Parathyroid adenoma (tissue), 2 donors: ENCODE measurements around the gene SSX2IP.

Experiments used
- H2AFZ ChIP-seq: fragments of 300-600 bp; sonication (generic); one replicate; pipeline ENCODE4 v1.7.0; 2017; ENCODE audit warnings: antibody characterized with exemption, mild to moderate bottlenecking
- H3K27ac ChIP-seq: fragments of 300-600 bp; sonication (generic); one replicate; pipeline ENCODE4 v1.7.0; 2017
- H3K27me3 ChIP-seq: fragments of 300-600 bp; sonication (generic); one replicate; pipeline ENCODE4 v1.7.0; 2017; ENCODE audit warnings: low read length; ENCODE audit not compliant: control insufficient read depth, insufficient read depth
- H3K36me3 ChIP-seq: fragments of 300-600 bp; sonication (generic); one replicate; pipeline ENCODE4 v1.7.0; 2017; ENCODE audit warnings: low read length; ENCODE audit not compliant: control insufficient read depth, insufficient read depth
- H3K4me1 ChIP-seq: fragments of 300-600 bp; sonication (generic); one replicate; pipeline ENCODE4 v1.7.0; 2017; ENCODE audit warnings: control low read depth
- H3K4me2 ChIP-seq: fragments of 300-600 bp; sonication (generic); one replicate; pipeline ENCODE4 v1.7.0; 2017; ENCODE audit warnings: low read length
- H3K4me3 ChIP-seq: fragments of 300-600 bp; sonication (generic); one replicate; pipeline ENCODE4 v1.7.0; 2017; ENCODE audit warnings: low read depth, low read length
- H3K79me2 ChIP-seq: fragments of 300-600 bp; sonication (generic); one replicate; pipeline ENCODE4 v1.7.0; 2017; ENCODE audit warnings: control low read depth
- H3K9ac ChIP-seq: fragments of 300-600 bp; sonication (generic); one replicate; pipeline ENCODE4 v1.7.0; 2017; ENCODE audit warnings: mild to moderate bottlenecking
- H3K9me3 ChIP-seq: fragments of 300-600 bp; sonication (generic); one replicate; pipeline ENCODE4 v1.7.0; 2017; ENCODE audit warnings: low read length; ENCODE audit not compliant: control insufficient read depth
- TF ChIP-seq, protein P1 (sequence below): fragments of 300-600 bp; sonication (generic); IDR thresholded peaks from one replicate; pipeline ENCODE4 v1.7.0; 2017; ENCODE audit warnings: antibody characterized with exemption, mild to moderate bottlenecking
- donor health status: primary hyperparathyroidism.

SSX2IP gene, protein sequence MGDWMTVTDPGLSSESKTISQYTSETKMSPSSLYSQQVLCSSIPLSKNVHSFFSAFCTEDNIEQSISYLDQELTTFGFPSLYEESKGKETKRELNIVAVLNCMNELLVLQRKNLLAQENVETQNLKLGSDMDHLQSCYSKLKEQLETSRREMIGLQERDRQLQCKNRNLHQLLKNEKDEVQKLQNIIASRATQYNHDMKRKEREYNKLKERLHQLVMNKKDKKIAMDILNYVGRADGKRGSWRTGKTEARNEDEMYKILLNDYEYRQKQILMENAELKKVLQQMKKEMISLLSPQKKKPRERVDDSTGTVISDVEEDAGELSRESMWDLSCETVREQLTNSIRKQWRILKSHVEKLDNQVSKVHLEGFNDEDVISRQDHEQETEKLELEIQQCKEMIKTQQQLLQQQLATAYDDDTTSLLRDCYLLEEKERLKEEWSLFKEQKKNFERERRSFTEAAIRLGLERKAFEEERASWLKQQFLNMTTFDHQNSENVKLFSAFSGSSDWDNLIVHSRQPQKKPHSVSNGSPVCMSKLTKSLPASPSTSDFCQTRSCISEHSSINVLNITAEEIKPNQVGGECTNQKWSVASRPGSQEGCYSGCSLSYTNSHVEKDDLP

DNA sequence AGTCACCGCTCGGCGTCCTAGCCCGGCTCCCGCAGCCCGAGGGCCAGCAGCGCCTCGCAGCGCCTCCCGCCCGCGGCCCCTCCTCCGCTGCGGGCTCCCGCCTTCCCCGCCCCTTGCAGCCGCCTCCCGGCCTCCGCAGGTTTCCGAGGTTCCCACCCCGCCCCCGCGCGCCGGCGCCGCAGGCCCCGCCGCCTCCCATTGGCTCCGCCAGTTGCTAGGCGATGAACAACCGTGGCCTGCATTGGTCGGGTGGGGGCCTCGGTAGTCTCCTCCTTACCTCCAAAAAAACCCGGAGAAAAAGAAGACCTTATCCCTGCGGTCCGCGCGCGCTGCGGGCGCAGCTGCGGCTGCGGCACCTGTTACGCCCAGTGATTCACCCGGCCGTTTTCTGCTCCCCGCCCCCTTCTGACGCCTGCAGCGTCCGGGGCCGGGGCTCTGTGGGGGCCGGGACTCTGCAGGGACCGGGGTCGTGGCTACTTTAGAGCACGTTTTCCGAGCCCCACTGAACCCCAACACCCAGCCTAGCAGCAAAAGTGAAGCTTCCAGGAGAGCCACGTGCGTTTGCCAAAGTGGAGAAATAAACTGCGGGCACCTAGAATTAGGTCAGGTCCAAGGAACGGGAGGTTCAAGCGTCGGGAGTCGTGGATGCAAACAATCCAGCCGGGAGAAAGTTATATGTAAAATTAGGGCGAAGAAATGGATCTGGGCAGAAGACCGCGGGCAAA lies at the start of gene SSX2IP:
Gene SSX2IP (minus strand): TSS at position 65 of the 725 bp plus-strand sequence. CDS start 19,242 bp downstream, outside the sequence.
- H3K4me1 ChIP-seq, result no peaks in the 10 kb centered on the region
- TF ChIP-seq, protein P1, sequence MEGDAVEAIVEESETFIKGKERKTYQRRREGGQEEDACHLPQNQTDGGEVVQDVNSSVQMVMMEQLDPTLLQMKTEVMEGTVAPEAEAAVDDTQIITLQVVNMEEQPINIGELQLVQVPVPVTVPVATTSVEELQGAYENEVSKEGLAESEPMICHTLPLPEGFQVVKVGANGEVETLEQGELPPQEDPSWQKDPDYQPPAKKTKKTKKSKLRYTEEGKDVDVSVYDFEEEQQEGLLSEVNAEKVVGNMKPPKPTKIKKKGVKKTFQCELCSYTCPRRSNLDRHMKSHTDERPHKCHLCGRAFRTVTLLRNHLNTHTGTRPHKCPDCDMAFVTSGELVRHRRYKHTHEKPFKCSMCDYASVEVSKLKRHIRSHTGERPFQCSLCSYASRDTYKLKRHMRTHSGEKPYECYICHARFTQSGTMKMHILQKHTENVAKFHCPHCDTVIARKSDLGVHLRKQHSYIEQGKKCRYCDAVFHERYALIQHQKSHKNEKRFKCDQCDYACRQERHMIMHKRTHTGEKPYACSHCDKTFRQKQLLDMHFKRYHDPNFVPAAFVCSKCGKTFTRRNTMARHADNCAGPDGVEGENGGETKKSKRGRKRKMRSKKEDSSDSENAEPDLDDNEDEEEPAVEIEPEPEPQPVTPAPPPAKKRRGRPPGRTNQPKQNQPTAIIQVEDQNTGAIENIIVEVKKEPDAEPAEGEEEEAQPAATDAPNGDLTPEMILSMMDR, result no peak
- peak within 1 kb of the TSS; percentile 71 for H3K4me2 ChIP-seq
- H3K36me3 ChIP-seq, result no peaks in the 10 kb centered on the region
- H3K9ac ChIP-seq, result peak within 1 kb of the TSS; percentile 37
- H2AFZ ChIP-seq, result peak within 1 kb of the TSS; percentile 97
- peak within 1 kb of the TSS; percentile 32 for H3K27ac ChIP-seq
- H3K9me3 ChIP-seq, result no peaks in the 10 kb centered on the region
- H3K79me2 ChIP-seq, result no peaks in the 10 kb centered on the region
- H3K27me3 ChIP-seq, result no peaks in the 10 kb centered on the region
- H3K4me3 ChIP-seq, result peak within 1 kb of the TSS; percentile 65

DNA sequence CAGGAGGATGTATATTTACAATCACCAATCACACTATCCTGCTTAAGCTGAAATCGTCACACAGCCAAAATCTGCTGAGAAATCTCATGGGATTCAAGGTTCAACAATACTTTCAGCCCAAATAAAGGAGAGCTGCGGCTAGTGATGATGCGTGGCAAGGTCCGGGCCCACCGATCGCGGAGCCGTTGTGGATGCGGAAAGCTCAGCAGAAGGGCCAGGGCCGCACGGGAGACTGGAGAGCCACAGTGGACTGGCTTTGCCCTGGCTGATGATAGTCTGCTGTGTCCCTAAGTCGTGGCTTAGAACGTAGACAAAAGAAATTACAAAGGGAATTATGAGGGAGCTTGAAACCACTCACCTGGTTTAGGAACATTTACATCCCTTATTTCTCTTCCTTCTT lies 48.0 kb upstream of the SSX2IP start:
- H3K9ac ChIP-seq, result no peak overlapping the region
- no peaks in the 10 kb centered on the region for H3K36me3 ChIP-seq
- no peak overlapping the region for H3K27ac ChIP-seq
- no peak overlapping the region for H3K4me3 ChIP-seq
- no peak overlapping the region for H3K4me2 ChIP-seq
- H3K79me2 ChIP-seq, result no peaks in the 10 kb centered on the region
- no peaks in the 10 kb centered on the region for H3K27me3 ChIP-seq
- no peaks in the 10 kb centered on the region for H3K9me3 ChIP-seq
- H2AFZ ChIP-seq, result no peak overlapping the region
- no peaks in the 10 kb centered on the region for H3K4me1 ChIP-seq
- TF ChIP-seq, protein P1, result no peak

DNA sequence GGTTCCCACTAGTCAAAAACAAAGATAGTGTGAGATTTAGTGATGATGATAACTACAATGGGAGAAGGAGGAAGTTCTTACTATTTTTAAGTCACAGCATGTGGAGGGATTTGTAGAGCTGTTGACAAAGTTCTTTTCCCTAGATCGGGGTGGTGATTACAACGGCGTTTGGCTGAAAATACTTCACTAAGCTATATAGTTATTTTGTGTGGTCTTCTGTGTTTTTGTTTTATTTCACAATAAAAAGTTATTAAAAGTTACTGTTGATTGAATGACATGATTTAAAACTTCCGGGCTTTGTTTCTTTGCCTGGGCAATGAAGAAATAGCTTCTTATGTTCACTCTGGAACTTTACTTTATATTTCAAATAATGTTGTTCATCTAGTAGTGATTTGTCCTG lies 47.3 kb upstream of the SSX2IP start:
- H3K9ac ChIP-seq, result no peak overlapping the region
- no peaks in the 10 kb centered on the region for H3K27me3 ChIP-seq
- no peaks in the 10 kb centered on the region for H3K36me3 ChIP-seq
- H3K27ac ChIP-seq, result no peak overlapping the region
- no peaks in the 10 kb centered on the region for H3K4me1 ChIP-seq
- no peak overlapping the region for H2AFZ ChIP-seq
- no peaks in the 10 kb centered on the region for H3K79me2 ChIP-seq
- no peaks in the 10 kb centered on the region for H3K9me3 ChIP-seq
- no peak overlapping the region for H3K4me3 ChIP-seq
- H3K4me2 ChIP-seq, result no peak overlapping the region
- TF ChIP-seq, protein P1, result no peak

DNA sequence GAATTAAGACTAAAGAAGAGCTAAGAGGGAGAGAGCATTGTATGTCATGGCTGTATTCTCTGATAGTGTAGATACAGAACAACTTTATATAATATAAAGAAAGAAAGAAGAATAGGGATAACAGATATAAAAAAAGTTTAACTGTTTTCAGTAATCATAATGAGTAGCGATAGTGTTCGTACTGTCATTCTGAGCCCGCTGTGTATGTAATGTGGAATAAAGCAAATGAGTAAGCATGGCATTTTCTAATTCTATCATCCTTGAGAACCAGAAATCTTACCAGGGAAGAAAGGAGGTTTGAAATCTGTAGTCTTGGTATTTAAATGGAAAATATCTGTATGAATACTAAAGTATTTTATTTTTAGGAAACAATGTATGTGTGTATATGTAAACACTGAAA lies 46.7 kb upstream of the SSX2IP start:
- no peaks in the 10 kb centered on the region for H3K27me3 ChIP-seq
- no peak overlapping the region for H3K9ac ChIP-seq
- no peak overlapping the region for H2AFZ ChIP-seq
- H3K4me1 ChIP-seq, result no peaks in the 10 kb centered on the region
- no peak overlapping the region for H3K4me3 ChIP-seq
- no peaks in the 10 kb centered on the region for H3K36me3 ChIP-seq
- no peaks in the 10 kb centered on the region for H3K9me3 ChIP-seq
- no peak overlapping the region for H3K27ac ChIP-seq
- H3K79me2 ChIP-seq, result no peaks in the 10 kb centered on the region
- TF ChIP-seq, protein P1, result no peak
- H3K4me2 ChIP-seq, result no peak overlapping the region
